Measurements from ENCODE around the gene ESX1. TPM values are rescaled to one million over a fixed set of nuclear protein-coding genes. Genes with fewer than 3 reads are reported as not detected.

The ESX1 gene
- total and polyA plus RNA-seq, 7 donors = not detected

DNA sequence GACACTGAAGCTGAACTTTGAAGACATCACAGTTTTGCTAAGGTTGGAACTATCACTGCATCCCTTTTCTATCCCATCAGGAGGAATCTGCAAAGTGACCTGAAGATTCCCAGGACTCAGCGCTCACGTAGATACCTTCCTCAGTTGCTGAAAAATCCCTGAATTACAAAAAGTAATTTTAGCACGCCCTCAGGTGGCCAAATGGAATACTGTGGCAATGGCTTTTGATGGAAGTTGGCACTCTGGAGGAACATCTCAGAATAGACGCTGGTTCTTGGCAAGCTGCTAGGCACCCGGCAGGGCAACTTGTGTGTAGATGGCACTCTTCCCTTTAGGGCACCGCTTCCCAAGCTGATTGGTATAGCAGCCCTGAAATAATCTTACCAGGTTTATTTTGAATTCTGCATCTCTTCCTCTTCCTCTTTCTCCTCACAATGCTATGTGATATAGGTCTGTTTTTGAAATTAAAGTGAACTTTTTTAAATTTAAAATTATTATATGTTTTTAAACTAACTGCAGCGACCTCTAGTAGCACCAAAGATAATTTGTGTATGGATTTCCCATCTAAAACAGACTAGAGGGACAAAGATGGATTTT, 16.3 kb upstream of the ESX1 start:
- no peak overlapping the region for H3K27ac ChIP-seq
- intact Hi-C loops (cut with DNase I) = no loop called here
- H3K4me3 ChIP-seq = peak overlapping the region in 2 of 4 donors; percentile 21 to 28
- no peaks in the 10 kb centered on the region for H3K36me3 ChIP-seq
- H3K4me1 ChIP-seq = no peaks in the 10 kb centered on the region
- no peak for DNase-seq
- no peaks in the 10 kb centered on the region for H3K9me3 ChIP-seq
- H3K27me3 ChIP-seq = peaks cover 0 to 5% (median 0%) of the 10 kb centered on the region in 3 donors
- WGBS, 2 donors = 1% methylated on average over 7 of the region's 7 CpGs
- TF ChIP-seq, protein P1, sequence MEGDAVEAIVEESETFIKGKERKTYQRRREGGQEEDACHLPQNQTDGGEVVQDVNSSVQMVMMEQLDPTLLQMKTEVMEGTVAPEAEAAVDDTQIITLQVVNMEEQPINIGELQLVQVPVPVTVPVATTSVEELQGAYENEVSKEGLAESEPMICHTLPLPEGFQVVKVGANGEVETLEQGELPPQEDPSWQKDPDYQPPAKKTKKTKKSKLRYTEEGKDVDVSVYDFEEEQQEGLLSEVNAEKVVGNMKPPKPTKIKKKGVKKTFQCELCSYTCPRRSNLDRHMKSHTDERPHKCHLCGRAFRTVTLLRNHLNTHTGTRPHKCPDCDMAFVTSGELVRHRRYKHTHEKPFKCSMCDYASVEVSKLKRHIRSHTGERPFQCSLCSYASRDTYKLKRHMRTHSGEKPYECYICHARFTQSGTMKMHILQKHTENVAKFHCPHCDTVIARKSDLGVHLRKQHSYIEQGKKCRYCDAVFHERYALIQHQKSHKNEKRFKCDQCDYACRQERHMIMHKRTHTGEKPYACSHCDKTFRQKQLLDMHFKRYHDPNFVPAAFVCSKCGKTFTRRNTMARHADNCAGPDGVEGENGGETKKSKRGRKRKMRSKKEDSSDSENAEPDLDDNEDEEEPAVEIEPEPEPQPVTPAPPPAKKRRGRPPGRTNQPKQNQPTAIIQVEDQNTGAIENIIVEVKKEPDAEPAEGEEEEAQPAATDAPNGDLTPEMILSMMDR (IDR thresholded peaks at IDR 0.05) = peak in 2 of 4 experiments; percentile 15 to 32
- no peak for TF ChIP-seq POLR2A (IDR thresholded peaks at IDR 0.05)

DNA sequence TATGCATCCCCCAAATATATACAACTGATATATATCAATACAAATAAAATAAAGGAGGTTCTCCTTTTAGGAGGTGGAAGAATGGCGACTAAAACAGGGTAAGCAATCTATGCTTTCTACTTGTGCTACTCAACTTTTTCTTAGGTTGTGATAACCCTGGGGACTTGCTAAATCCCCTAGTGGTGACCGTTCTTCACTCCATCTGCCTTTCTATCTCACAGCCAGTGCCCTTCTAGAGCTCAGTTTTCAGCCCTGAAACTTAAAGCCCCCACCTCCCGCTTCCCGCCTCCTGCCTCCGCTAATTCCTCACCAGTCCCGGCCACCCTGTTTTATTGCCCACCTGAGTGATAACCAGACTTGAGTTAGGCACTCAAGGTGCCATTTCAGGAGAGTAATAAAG, 15.5 kb upstream of the ESX1 start:
- intact Hi-C loops (cut with DNase I) = no loop called here
- 36 to 52% methylated on average over 6 of the region's 6 CpGs for WGBS, 2 donors
- Histone ChIP-seq H3K9me3 (no peaks in the 10 kb centered on the region), H3K27ac (no peak overlapping the region), H3K4me3 (no peak overlapping the region), H3K36me3 (no peaks in the 10 kb centered on the region), H3K4me1 (no peaks in the 10 kb centered on the region), H3K27me3 (peaks cover 0 to 5% (median 0%) of the 10 kb centered on the region in 3 donors)
- TF ChIP-seq POLR2A (IDR thresholded peaks at IDR 0.05) (no peak), EP300 (IDR thresholded peaks at IDR 0.05) (no peak), POLR2AphosphoS5 (IDR thresholded peaks at IDR 0.05) (no peak)
- TF ChIP-seq, protein P1 (IDR thresholded peaks at IDR 0.05) = no peak
- no peak for DNase-seq

DNA sequence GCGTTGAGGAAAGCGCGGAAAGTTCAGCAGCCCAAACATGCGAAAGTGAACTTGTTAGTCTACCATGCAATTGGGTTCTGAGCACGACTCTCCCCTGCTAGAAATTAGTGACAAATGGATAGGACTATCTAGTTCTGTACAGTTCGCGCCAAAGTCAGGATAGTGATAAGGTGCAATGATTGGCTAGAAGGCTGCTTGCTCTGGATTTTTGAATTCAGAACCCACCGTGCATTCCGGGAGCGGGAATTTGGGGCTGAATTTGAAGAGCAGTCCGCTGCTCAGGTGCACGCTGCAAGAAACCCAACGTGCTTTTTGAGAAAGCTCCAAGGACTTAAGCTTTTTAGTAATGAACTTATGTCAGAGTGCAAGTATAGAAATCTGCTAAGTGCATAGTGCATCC, 732 bp upstream of the ESX1 start:
- H3K27me3 ChIP-seq = peaks cover 0 to 36% (median 4%) of the 10 kb centered on the region in 3 donors
- H3K9me3 ChIP-seq = no peaks in the 10 kb centered on the region
- TF ChIP-seq POLR2A (IDR thresholded peaks at IDR 0.05) = no peak
- no peak for TF ChIP-seq POLR2AphosphoS5 (IDR thresholded peaks at IDR 0.05)
- no peak for TF ChIP-seq EP300 (IDR thresholded peaks at IDR 0.05)
- TF ChIP-seq, protein P1 (IDR thresholded peaks at IDR 0.05) = no peak
- intact Hi-C loops (cut with DNase I) = no loop called here
- no peak for DNase-seq
- peaks cover 0 to 11% (median 4%) of the 10 kb centered on the region in 4 donors for H3K4me1 ChIP-seq
- no peak overlapping the region for H3K27ac ChIP-seq
- no peak overlapping the region for H3K4me3 ChIP-seq
- no peaks in the 10 kb centered on the region for H3K36me3 ChIP-seq
- 2 to 10% methylated on average over 13 of the region's 13 CpGs for WGBS, 2 donors

DNA sequence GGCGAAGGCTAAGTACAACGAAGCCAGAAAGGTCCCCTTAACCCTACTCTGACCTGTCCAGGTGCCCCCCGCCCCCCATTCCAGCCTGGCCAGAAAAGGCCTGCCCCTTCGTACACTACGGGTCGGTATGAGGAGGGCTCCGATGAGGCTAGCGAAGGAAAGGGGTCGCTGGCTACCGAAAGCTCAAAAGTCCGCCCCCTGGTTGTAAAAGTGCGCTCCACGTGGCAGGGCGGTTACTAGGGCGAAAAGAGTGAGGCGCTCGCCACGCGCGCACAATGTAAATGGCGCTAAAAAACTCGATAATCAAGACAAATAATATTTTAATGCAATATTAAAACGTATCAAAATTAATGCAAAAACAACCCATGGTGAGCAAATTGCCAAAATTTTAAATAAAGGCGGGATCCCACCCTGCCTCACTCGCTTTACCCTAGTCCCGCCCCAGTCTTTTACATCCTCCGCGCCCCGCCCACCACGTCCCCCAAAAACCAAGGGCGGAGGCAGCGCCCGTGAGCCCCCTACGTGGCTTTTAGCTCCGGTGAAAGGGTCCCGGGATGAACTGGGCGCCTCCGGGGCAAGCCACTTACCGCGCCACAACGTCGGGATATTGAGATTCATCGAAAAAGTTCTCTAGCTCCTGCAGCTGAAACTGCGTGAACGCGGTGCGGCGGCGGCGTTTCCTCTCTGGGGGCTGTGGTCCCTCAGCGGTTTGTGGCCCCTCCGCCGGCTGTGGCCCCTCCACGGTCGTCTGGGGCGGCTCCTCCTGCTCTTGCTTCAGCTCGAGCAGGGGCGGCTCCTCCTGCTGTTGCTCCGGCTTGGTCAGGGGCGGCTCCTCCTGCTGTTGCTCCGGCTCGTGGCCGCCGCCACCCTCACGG, 929 bp downstream of the ESX1 start:
- intact Hi-C loops (cut with DNase I) = no loop called here
- Histone ChIP-seq H3K27me3 (peaks cover 0 to 36% (median 4%) of the 10 kb centered on the region in 3 donors), H3K4me3 (peak overlapping the region in 1 of 4 donors; percentile 10), H3K36me3 (no peaks in the 10 kb centered on the region), H3K27ac (no peak overlapping the region), H3K9me3 (no peaks in the 10 kb centered on the region), H3K4me1 (peaks cover 0 to 11% (median 4%) of the 10 kb centered on the region in 4 donors)
- TF ChIP-seq EP300 (IDR thresholded peaks at IDR 0.05) = no peak
- no peak for TF ChIP-seq POLR2A (IDR thresholded peaks at IDR 0.05)
- TF ChIP-seq POLR2AphosphoS5 (IDR thresholded peaks at IDR 0.05) = no peak
- TF ChIP-seq, protein P1 (IDR thresholded peaks at IDR 0.05) = no peak
- 3 to 6% methylated on average over 65 of the region's 65 CpGs for WGBS, 2 donors
- no peak for DNase-seq

All from sigmoid colon (tissue), 7 donors.